Neural progenitor cell (in vitro differentiated cells): ENCODE results near the gene CDRT15L2. TPM values are rescaled to one million over a fixed set of nuclear protein-coding genes. Genes with fewer than 3 reads are reported as not detected.
"Not testable (repeated sequence)": the region's sequence is repeated elsewhere in the genome, so short reads cannot be mapped to it uniquely, and the experiment has no call there.

Experiments
- DNase-seq: peaks from one replicate; pipeline ENCODE4 v3.0.0-alpha.2; 2016; ENCODE audit warnings: low spot score
- H2AFZ ChIP-seq: fragments of 200-600 bp; sonication (generic); replicated peaks from 2 replicates; pipeline ENCODE4 v1.6.1; 2016; ENCODE audit warnings: antibody characterized with exemption
- H3F3A ChIP-seq: fragments of 200-600 bp; sonication (generic); 2 replicates; pipeline ENCODE4 v1.6.1; 2016; ENCODE audit warnings: antibody characterized with exemption, low read depth
- H3K27ac ChIP-seq: fragments of 200-600 bp; sonication (generic); 2 replicates; pipeline ENCODE4 v1.5.1; 2016; ENCODE audit warnings: mild to moderate bottlenecking
- H3K27me3 ChIP-seq: fragments of 200-600 bp; sonication (generic); 2 replicates; pipeline ENCODE4 v1.6.1; 2016; ENCODE audit warnings: mild to moderate bottlenecking, moderate library complexity
- H3K36me3 ChIP-seq: fragments of 200-600 bp; sonication (generic); 2 replicates; pipeline ENCODE4 v1.5.1; 2016
- H3K4me1 ChIP-seq: fragments of 200-600 bp; sonication (generic); 2 replicates; pipeline ENCODE4 v1.6.1; 2016; ENCODE audit warnings: mixed run types
- H3K4me2 ChIP-seq: fragments of 200-600 bp; sonication (generic); 2 replicates; pipeline ENCODE4 v1.6.1; 2016
- H3K4me3 ChIP-seq: fragments of 200-600 bp; sonication (generic); 2 replicates; pipeline ENCODE4 v1.5.1; 2016
- H3K79me2 ChIP-seq: fragments of 200-600 bp; sonication (generic); 2 replicates; pipeline ENCODE4 v1.6.1; 2016; ENCODE audit warnings: low read depth
- H3K9ac ChIP-seq: fragments of 200-600 bp; sonication (generic); 2 replicates; pipeline ENCODE4 v1.6.1; 2016
- H3K9me3 ChIP-seq: fragments of 200-600 bp; sonication (generic); 2 replicates; pipeline ENCODE4 v1.5.1; 2016; ENCODE audit warnings: low read depth
- H4K20me1 ChIP-seq: fragments of 200-600 bp; sonication (generic); 2 replicates; pipeline ENCODE4 v1.6.1; 2016; ENCODE audit warnings: low read depth
- H3K27ac Mint-ChIP-seq: 3 replicates; pipeline ENCODE4 v1.8.0; 2021; ENCODE audit warnings: mixed read lengths
- H3K27me3 Mint-ChIP-seq: 2 replicates; pipeline ENCODE4 v1.8.0; 2022; ENCODE audit warnings: low read depth, mild to moderate bottlenecking, inconsistent platforms, moderate library complexity, mixed read lengths; ENCODE audit not compliant: insufficient read depth
- H3K36me3 Mint-ChIP-seq: 3 replicates; pipeline ENCODE4 v1.8.0; 2021; ENCODE audit warnings: mixed read lengths
- H3K4me1 Mint-ChIP-seq: 3 replicates; pipeline ENCODE4 v1.8.0; 2021; ENCODE audit warnings: mixed read lengths
- H3K4me3 Mint-ChIP-seq: 3 replicates; pipeline ENCODE4 v1.8.0; 2021; ENCODE audit warnings: mild to moderate bottlenecking, moderate library complexity, mixed read lengths
- H3K9me3 Mint-ChIP-seq: 3 replicates; pipeline ENCODE4 v1.8.0; 2020; ENCODE audit warnings: mixed read lengths
- total RNA-seq: library from RNA; depleted of rRNA; stranded (reverse); fragments of >200 nt; gene quantifications from 2 replicates; pipeline ENCODE4 v1.2.3, GENCODE V29; 2015; ENCODE audit warnings: low replicate concordance

Gene CDRT15L2
- total RNA-seq = not detected in 2 replicates

- DNase-seq, H4K20me1 ChIP-seq, H3K4me2 ChIP-seq, H3K79me2 ChIP-seq, H2AFZ ChIP-seq, H3K36me3 ChIP-seq, H3K4me3 Mint-ChIP-seq, H3K36me3 Mint-ChIP-seq, H3K27me3 ChIP-seq, H3K9ac ChIP-seq, H3K4me1 Mint-ChIP-seq, H3K9me3 Mint-ChIP-seq, H3K4me1 ChIP-seq, H3F3A ChIP-seq, H3K9me3 ChIP-seq, H3K27ac Mint-ChIP-seq, H3K4me3 ChIP-seq, H3K27me3 Mint-ChIP-seq, H3K27ac ChIP-seq: not testable (repeated sequence)
Observed at GRCh38 chr17:20579424-20579823, at the start of gene CDRT15L2. TSS of gene CDRT15L2 (plus strand) at chr17:20579724. CDS start at chr17:20579744, 20 bp downstream.

GRCh38 chr17:20530104-20530503 lies 49.4 kb upstream of the CDRT15L2 start:
- DNase-seq, H3F3A ChIP-seq, H3K9me3 ChIP-seq, H3K9me3 Mint-ChIP-seq, H3K27me3 Mint-ChIP-seq, H3K79me2 ChIP-seq, H3K36me3 ChIP-seq, H3K27ac ChIP-seq, H3K9ac ChIP-seq, H3K27me3 ChIP-seq, H3K4me3 ChIP-seq, H3K4me1 ChIP-seq, H3K36me3 Mint-ChIP-seq, H4K20me1 ChIP-seq, H3K27ac Mint-ChIP-seq, H2AFZ ChIP-seq: not testable (repeated sequence)
- Mint-ChIP-seq H3K4me1 (peaks cover 15% of the 10 kb centered on the region), H3K4me3 (peak overlapping the region; percentile 93)
- H3K4me2 ChIP-seq = peak overlapping the region; percentile 45

- not testable (repeated sequence) for H4K20me1 ChIP-seq, H3K9me3 Mint-ChIP-seq, H2AFZ ChIP-seq, H3K9ac ChIP-seq, H3K27ac ChIP-seq, H3F3A ChIP-seq, H3K36me3 Mint-ChIP-seq, H3K4me1 ChIP-seq, H3K9me3 ChIP-seq, H3K36me3 ChIP-seq, H3K27me3 Mint-ChIP-seq, H3K79me2 ChIP-seq, H3K27me3 ChIP-seq
- DNase-seq = peak; percentile 20
- H3K4me3 Mint-ChIP-seq = peak overlapping the region; percentile 89
- peak overlapping the region; percentile 56 for H3K4me3 ChIP-seq
- peak overlapping the region; percentile 82 for H3K27ac Mint-ChIP-seq
- peaks cover 13% of the 10 kb centered on the region for H3K4me1 Mint-ChIP-seq
- H3K4me2 ChIP-seq = peak overlapping the region; percentile 75
Observed at GRCh38 chr17:20532544-20533090, 46.9 kb upstream of the CDRT15L2 start.

GRCh38 chr17:20533206-20533605 lies 46.3 kb upstream of the CDRT15L2 start:
- not testable (repeated sequence) for H3K4me1 ChIP-seq, H3K9me3 ChIP-seq, H3K79me2 ChIP-seq, H3K27ac ChIP-seq, H2AFZ ChIP-seq, H3F3A ChIP-seq, H3K27me3 ChIP-seq, H3K9me3 Mint-ChIP-seq, H4K20me1 ChIP-seq, H3K27me3 Mint-ChIP-seq, H3K36me3 ChIP-seq, H3K36me3 Mint-ChIP-seq, H3K9ac ChIP-seq
- H3K27ac Mint-ChIP-seq = peak overlapping the region; percentile 82
- Histone ChIP-seq H3K4me2 (peak overlapping the region; percentile 75), H3K4me3 (peak overlapping the region; percentile 56)
- H3K4me1 Mint-ChIP-seq = peaks cover 13% of the 10 kb centered on the region
- H3K4me3 Mint-ChIP-seq = peak overlapping the region; percentile 89
- DNase-seq = peak; percentile 8

- not testable (repeated sequence) for H3K27me3 ChIP-seq, H4K20me1 ChIP-seq, H3K9ac ChIP-seq, H3K4me3 Mint-ChIP-seq, H3K36me3 ChIP-seq, H3F3A ChIP-seq, H3K9me3 Mint-ChIP-seq, H3K4me2 ChIP-seq, H3K4me1 ChIP-seq, H3K27me3 Mint-ChIP-seq, H2AFZ ChIP-seq, H3K27ac Mint-ChIP-seq, DNase-seq, H3K36me3 Mint-ChIP-seq, H3K79me2 ChIP-seq, H3K27ac ChIP-seq, H3K9me3 ChIP-seq, H3K4me3 ChIP-seq
- peaks cover 13% of the 10 kb centered on the region for H3K4me1 Mint-ChIP-seq
Observed at GRCh38 chr17:20534711-20535550, 44.6 kb upstream of the CDRT15L2 start.

GRCh38 chr17:20540414-20540813 lies 39.1 kb upstream of the CDRT15L2 start:
- H3K79me2 ChIP-seq, H3K36me3 Mint-ChIP-seq, H4K20me1 ChIP-seq, H3K27ac ChIP-seq, H3K9me3 Mint-ChIP-seq, DNase-seq, H3K4me1 Mint-ChIP-seq, H3K4me3 Mint-ChIP-seq, H3K27me3 Mint-ChIP-seq, H3K9ac ChIP-seq, H3K36me3 ChIP-seq, H3K27ac Mint-ChIP-seq, H3K4me3 ChIP-seq, H2AFZ ChIP-seq, H3K9me3 ChIP-seq, H3K27me3 ChIP-seq, H3K4me1 ChIP-seq, H3F3A ChIP-seq, H3K4me2 ChIP-seq: not testable (repeated sequence)

- H3K27ac Mint-ChIP-seq, H3K4me1 ChIP-seq, H3K9ac ChIP-seq, H3K9me3 Mint-ChIP-seq, H3K4me2 ChIP-seq, H3K79me2 ChIP-seq, H3K36me3 ChIP-seq, DNase-seq, H3K36me3 Mint-ChIP-seq, H3K27ac ChIP-seq, H3F3A ChIP-seq, H3K9me3 ChIP-seq, H3K4me3 Mint-ChIP-seq, H3K27me3 Mint-ChIP-seq, H4K20me1 ChIP-seq, H2AFZ ChIP-seq, H3K4me1 Mint-ChIP-seq, H3K4me3 ChIP-seq, H3K27me3 ChIP-seq: not testable (repeated sequence)
Observed at GRCh38 chr17:20540865-20541264, 38.7 kb upstream of the CDRT15L2 start.

- H4K20me1 ChIP-seq, H3K27me3 Mint-ChIP-seq, H2AFZ ChIP-seq, H3F3A ChIP-seq, H3K79me2 ChIP-seq, H3K9me3 ChIP-seq, H3K9me3 Mint-ChIP-seq, H3K4me1 Mint-ChIP-seq, H3K4me1 ChIP-seq, H3K9ac ChIP-seq, H3K36me3 Mint-ChIP-seq, H3K27ac ChIP-seq, DNase-seq, H3K36me3 ChIP-seq, H3K4me2 ChIP-seq, H3K4me3 ChIP-seq, H3K27ac Mint-ChIP-seq, H3K4me3 Mint-ChIP-seq, H3K27me3 ChIP-seq: not testable (repeated sequence)
Observed at GRCh38 chr17:20541853-20542546, 37.5 kb upstream of the CDRT15L2 start.
